Loucy (cell line): ENCODE measurements around the gene ACP3.

Experiments
- H2AFZ ChIP-seq: fragments of 200-600 bp; sonication (generic); 2 replicates; pipeline ENCODE4 v1.6.0; 2016; ENCODE audit warnings: antibody characterized with exemption, mild to moderate bottlenecking, low read length, moderate library complexity
- H3F3A ChIP-seq: fragments of 200-600 bp; 2 replicates; pipeline ENCODE4 v1.6.0; 2016; ENCODE audit warnings: antibody characterized with exemption, low read depth, mild to moderate bottlenecking
- H3K27me3 ChIP-seq: fragments of 200-600 bp; sonication (generic); 2 replicates; pipeline ENCODE4 v1.6.1; 2014; ENCODE audit warnings: low read length, mild to moderate bottlenecking; ENCODE audit not compliant: insufficient read depth, poor library complexity, severe bottlenecking
- H3K36me3 ChIP-seq: fragments of 200-600 bp; sonication (generic); 2 replicates; pipeline ENCODE4 v1.6.1; 2016; ENCODE audit warnings: low read length; ENCODE audit not compliant: insufficient read depth
- H3K4me1 ChIP-seq: fragments of 200-600 bp; sonication (generic); 2 replicates; pipeline ENCODE4 v1.5.1; 2014; ENCODE audit warnings: low read length, mild to moderate bottlenecking; ENCODE audit not compliant: insufficient read depth, poor library complexity, severe bottlenecking
- H3K4me2 ChIP-seq: fragments of 200-600 bp; sonication (generic); 2 replicates; pipeline ENCODE4 v1.6.0; 2014; ENCODE audit warnings: antibody characterized with exemption, low read length, low read depth, mild to moderate bottlenecking; ENCODE audit not compliant: poor library complexity, severe bottlenecking
- H3K4me3 ChIP-seq: fragments of 200-600 bp; sonication (generic); 2 replicates; pipeline ENCODE4 v1.5.1; 2014; ENCODE audit warnings: low read length, mild to moderate bottlenecking, mixed read lengths; ENCODE audit not compliant: poor library complexity, severe bottlenecking
- H3K79me2 ChIP-seq: fragments of 200-600 bp; sonication (generic); 2 replicates; pipeline ENCODE4 v1.6.1; 2014; ENCODE audit warnings: low read length; ENCODE audit not compliant: insufficient read depth
- H3K9ac ChIP-seq: fragments of 200-600 bp; sonication (generic); 2 replicates; pipeline ENCODE4 v1.6.0; 2014; ENCODE audit warnings: mild to moderate bottlenecking, low read depth, low read length, moderate library complexity; ENCODE audit not compliant: poor library complexity, severe bottlenecking
- H3K9me2 ChIP-seq: fragments of 200-600 bp; sonication (generic); replicated peaks from 2 replicates; pipeline ENCODE4 v1.6.1; 2016; ENCODE audit warnings: low read depth, low read length, mixed read lengths
- H3K9me3 ChIP-seq: fragments of 200-600 bp; sonication (generic); 2 replicates; pipeline ENCODE4 v1.6.1; 2014; ENCODE audit warnings: mild to moderate bottlenecking, antibody characterized with exemption, low read length, low read depth; ENCODE audit not compliant: insufficient read depth
- H4K20me1 ChIP-seq: fragments of 200-600 bp; sonication (generic); 2 replicates; pipeline ENCODE4 v1.6.0; 2014; ENCODE audit warnings: antibody characterized with exemption, low read length, mild to moderate bottlenecking; ENCODE audit not compliant: insufficient read depth, poor library complexity, severe bottlenecking
- CTCF ChIP-seq: fragments of 200-600 bp; sonication (generic); conservative IDR thresholded peaks from 2 replicates; pipeline ENCODE4 v1.5.1; 2014; ENCODE audit warnings: mild to moderate bottlenecking, antibody characterized with exemption, low read length
- EZH2phosphoT487 ChIP-seq: fragments of 200-600 bp; IDR thresholded peaks from 2 replicates; pipeline ENCODE4 v1.6.1; 2018; ENCODE audit warnings: antibody characterized with exemption, mild to moderate bottlenecking, moderate library complexity, borderline replicate concordance

ACP3 gene

GRCh38 chr3:132354916-132355702 is 37.9 kb downstream of the ACP3 start:
- H3K4me3 ChIP-seq, result no peak overlapping the region
- H2AFZ ChIP-seq, result no peak overlapping the region
- no peaks in the 10 kb centered on the region for H3K9me3 ChIP-seq
- H3K36me3 ChIP-seq, result no peaks in the 10 kb centered on the region
- no peaks in the 10 kb centered on the region for H3K4me1 ChIP-seq
- TF ChIP-seq CTCF (no peak), EZH2phosphoT487 (no peak)
- H3K79me2 ChIP-seq, result no peaks in the 10 kb centered on the region
- no peak overlapping the region for H3K9ac ChIP-seq
- no peaks in the 10 kb centered on the region for H3K27me3 ChIP-seq
- no peaks in the 10 kb centered on the region for H4K20me1 ChIP-seq
- no peaks in the 10 kb centered on the region for H3K9me2 ChIP-seq
- no peak overlapping the region for H3K4me2 ChIP-seq
- no peaks in the 10 kb centered on the region for H3F3A ChIP-seq

GRCh38 chr3:132356568-132356967 is 39.4 kb downstream of the ACP3 start:
- Histone ChIP-seq H3K9me2 (no peaks in the 10 kb centered on the region), H3K4me1 (no peaks in the 10 kb centered on the region), H3K4me2 (no peak overlapping the region), H3K4me3 (no peak overlapping the region), H3K9me3 (no peaks in the 10 kb centered on the region), H3K79me2 (no peaks in the 10 kb centered on the region), H2AFZ (no peak overlapping the region), H3K9ac (no peak overlapping the region), H3K27me3 (no peaks in the 10 kb centered on the region), H3K36me3 (no peaks in the 10 kb centered on the region), H3F3A (no peaks in the 10 kb centered on the region), H4K20me1 (no peaks in the 10 kb centered on the region)
- TF ChIP-seq EZH2phosphoT487 (no peak), CTCF (no peak)

GRCh38 chr3:132360717-132361116 is 43.5 kb downstream of the ACP3 start:
- no peaks in the 10 kb centered on the region for H3K4me1 ChIP-seq
- H3K36me3 ChIP-seq, result no peaks in the 10 kb centered on the region
- no peaks in the 10 kb centered on the region for H4K20me1 ChIP-seq
- no peak overlapping the region for H3K4me2 ChIP-seq
- no peaks in the 10 kb centered on the region for H3K79me2 ChIP-seq
- no peak overlapping the region for H3K9ac ChIP-seq
- H3K27me3 ChIP-seq, result no peaks in the 10 kb centered on the region
- H3K9me3 ChIP-seq, result no peaks in the 10 kb centered on the region
- no peak overlapping the region for H2AFZ ChIP-seq
- TF ChIP-seq EZH2phosphoT487, result no peak
- TF ChIP-seq CTCF, result no peak
- H3K9me2 ChIP-seq, result no peaks in the 10 kb centered on the region
- H3F3A ChIP-seq, result no peaks in the 10 kb centered on the region
- no peak overlapping the region for H3K4me3 ChIP-seq
